ENCODE data around the gene TEX29.

DNA sequence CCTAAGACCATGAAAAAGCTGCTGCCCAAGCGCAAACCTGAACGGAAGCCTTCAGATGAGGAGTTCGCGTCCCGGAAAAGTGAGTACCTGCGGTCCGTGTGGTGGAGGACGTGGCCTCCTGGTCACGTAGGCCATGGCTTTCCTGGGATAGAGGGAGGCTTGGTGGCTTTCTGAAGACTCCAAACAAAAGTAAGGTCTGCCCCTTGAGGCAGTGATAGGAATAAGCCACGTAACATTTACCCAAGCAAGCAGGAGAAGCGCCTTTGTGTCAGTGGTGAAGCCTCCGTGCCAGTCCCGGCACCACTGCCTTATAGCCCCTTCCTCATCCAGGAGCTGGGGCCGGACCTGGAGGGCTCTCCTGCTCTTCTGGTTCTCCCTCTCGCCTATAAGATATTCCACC lies 34.3 kb upstream of the TEX29 start:
- TF ChIP-seq MXI1 (IDR thresholded peaks at IDR 0.05; ENCODE audit: borderline replicate concordance, low read depth, low read length) (no peak), USF2 (IDR thresholded peaks at IDR 0.05; ENCODE audit: low read depth, low read length) (no peak), RAD21 (IDR thresholded peaks at IDR 0.05; ENCODE audit: low read length) (no peak), BHLHE40 (IDR thresholded peaks at IDR 0.05; ENCODE audit: low read depth, low read length) (no peak), RFX5 (IDR thresholded peaks at IDR 0.05; ENCODE audit: low read depth, low read length) (no peak), POLR2A (IDR thresholded peaks at IDR 0.05; ENCODE audit: low read depth, low read length) (no peak), CHD1 (IDR thresholded peaks at IDR 0.05; ENCODE audit: low read depth, low read length) (no peak), FOS (IDR thresholded peaks at IDR 0.05; ENCODE audit: low read depth, low read length) (no peak)
- TF ChIP-seq, protein P1, sequence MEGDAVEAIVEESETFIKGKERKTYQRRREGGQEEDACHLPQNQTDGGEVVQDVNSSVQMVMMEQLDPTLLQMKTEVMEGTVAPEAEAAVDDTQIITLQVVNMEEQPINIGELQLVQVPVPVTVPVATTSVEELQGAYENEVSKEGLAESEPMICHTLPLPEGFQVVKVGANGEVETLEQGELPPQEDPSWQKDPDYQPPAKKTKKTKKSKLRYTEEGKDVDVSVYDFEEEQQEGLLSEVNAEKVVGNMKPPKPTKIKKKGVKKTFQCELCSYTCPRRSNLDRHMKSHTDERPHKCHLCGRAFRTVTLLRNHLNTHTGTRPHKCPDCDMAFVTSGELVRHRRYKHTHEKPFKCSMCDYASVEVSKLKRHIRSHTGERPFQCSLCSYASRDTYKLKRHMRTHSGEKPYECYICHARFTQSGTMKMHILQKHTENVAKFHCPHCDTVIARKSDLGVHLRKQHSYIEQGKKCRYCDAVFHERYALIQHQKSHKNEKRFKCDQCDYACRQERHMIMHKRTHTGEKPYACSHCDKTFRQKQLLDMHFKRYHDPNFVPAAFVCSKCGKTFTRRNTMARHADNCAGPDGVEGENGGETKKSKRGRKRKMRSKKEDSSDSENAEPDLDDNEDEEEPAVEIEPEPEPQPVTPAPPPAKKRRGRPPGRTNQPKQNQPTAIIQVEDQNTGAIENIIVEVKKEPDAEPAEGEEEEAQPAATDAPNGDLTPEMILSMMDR (conservative IDR thresholded peaks at IDR 0.05; ENCODE audit: low read depth, low read length), result no peak

Measured in IMR-90 (cell line).